Suprapubic skin (tissue), 4 donors: ENCODE measurements around the gene SRSF11. TPM values are rescaled to one million over a fixed set of nuclear protein-coding genes. Genes with fewer than 3 reads are reported as not detected.
A peak's percentile ranks its signal among the peaks of the same experiment; 100 is the strongest.

Source experiments
- DNase-seq, 2 donors: peaks; one replicate each; pipeline ENCODE4 v3.0.0-alpha.2; 2019; ENCODE audit warnings: low spot score in 2 of 2
- H3K27ac ChIP-seq: fragments of 200-600 bp; sonication (generic); one replicate; pipeline ENCODE4 v1.5.1; 2019
- H3K27me3 ChIP-seq: fragments of 200-600 bp; sonication (generic); one replicate; pipeline ENCODE4 v1.5.1; 2019
- H3K36me3 ChIP-seq: fragments of 200-600 bp; sonication (generic); one replicate; pipeline ENCODE4 v1.5.1; 2019
- H3K4me1 ChIP-seq: fragments of 200-600 bp; sonication (generic); one replicate; pipeline ENCODE4 v1.5.1; 2019
- H3K4me3 ChIP-seq: fragments of 200-600 bp; sonication (generic); one replicate; pipeline ENCODE4 v1.5.1; 2019; ENCODE audit warnings: mild to moderate bottlenecking
- H3K9me3 ChIP-seq: fragments of 200-600 bp; sonication (generic); one replicate; pipeline ENCODE4 v1.5.1; 2019
- EP300 ChIP-seq: sonication (generic); formaldehyde crosslinking; IDR thresholded peaks from one replicate; pipeline ENCODE4 v1.6.1; 2017; ENCODE audit warnings: antibody characterized with exemption
- POLR2A ChIP-seq, 2 donors: fragments of 450-650 bp; IDR thresholded peaks; one replicate each; pipeline ENCODE4 v1.6.1; 2017; ENCODE audit warnings: antibody characterized with exemption in 2 of 2, mild to moderate bottlenecking in 2 of 2, moderate library complexity in 2 of 2
- POLR2AphosphoS5 ChIP-seq, 3 donors: sonication (generic); formaldehyde crosslinking; IDR thresholded peaks; one replicate each; pipeline ENCODE4 v1.6.1; 2017; ENCODE audit warnings: antibody characterized with exemption in 3 of 3
- WGBS: methylation state at CpG from one replicate; pipeline ENCODE4 v1.1.5; 2018; 5-methylcytosine and 5-hydroxymethylcytosine counted together
- total RNA-seq, 4 donors: library from RNA; depleted of rRNA; stranded (reverse); fragments of >200 nt; gene quantifications; one replicate each; pipeline ENCODE4 v1.1.0, GENCODE V29; 2016
- TF ChIP-seq, protein P1 (sequence below), 2 donors: fragments of 200-600 bp in 1 of 2; fragments of 450-650 bp in 1 of 2; sonication (generic) in 1 of 2; IDR thresholded peaks; one replicate each; pipeline ENCODE4 v1.5.1; 2016 to 2019; ENCODE audit warnings: antibody characterized with exemption in 2 of 2, mild to moderate bottlenecking in 1 of 2, moderate library complexity in 1 of 2

SRSF11 gene
- total RNA-seq, 4 donors from 2014 or later, result 104 to 419 (median 110) TPM

DNA sequence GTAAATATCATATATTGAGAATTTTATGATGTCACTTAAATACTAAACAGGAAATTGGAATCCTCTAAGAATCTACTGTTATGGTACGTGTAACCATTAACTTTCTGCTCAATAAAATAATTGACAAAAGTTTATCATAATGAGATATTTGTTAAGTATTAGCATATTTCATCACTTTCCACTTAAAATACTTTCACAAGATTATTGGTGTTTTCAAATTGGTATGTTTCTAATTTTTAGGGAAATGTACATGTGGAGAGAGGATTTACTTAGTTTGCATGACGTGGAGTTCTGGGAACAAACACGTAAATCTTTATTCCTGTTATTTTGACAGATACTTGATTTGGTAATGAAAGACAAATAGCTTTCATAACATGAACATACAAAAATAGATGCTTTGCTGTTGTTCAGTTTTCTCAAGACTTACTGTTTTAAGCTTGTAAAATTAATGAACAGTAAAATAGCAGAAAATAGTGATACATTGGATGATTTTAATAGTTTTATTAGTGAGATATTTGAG, 1.6 kb downstream of the SRSF11 start:
- peak overlapping the region; percentile 97 for H3K27ac ChIP-seq
- H3K9me3 ChIP-seq, result no peaks in the 10 kb centered on the region
- WGBS, result 24% methylated on average over 3 of the region's 3 CpGs
- H3K4me3 ChIP-seq, result peak overlapping the region; percentile 66
- H3K27me3 ChIP-seq, result no peaks in the 10 kb centered on the region
- TF ChIP-seq POLR2AphosphoS5 (IDR thresholded peaks at IDR 0.05) (no peak), EP300 (no peak), POLR2A (IDR thresholded peaks at IDR 0.05) (no peak)
- TF ChIP-seq, protein P1, sequence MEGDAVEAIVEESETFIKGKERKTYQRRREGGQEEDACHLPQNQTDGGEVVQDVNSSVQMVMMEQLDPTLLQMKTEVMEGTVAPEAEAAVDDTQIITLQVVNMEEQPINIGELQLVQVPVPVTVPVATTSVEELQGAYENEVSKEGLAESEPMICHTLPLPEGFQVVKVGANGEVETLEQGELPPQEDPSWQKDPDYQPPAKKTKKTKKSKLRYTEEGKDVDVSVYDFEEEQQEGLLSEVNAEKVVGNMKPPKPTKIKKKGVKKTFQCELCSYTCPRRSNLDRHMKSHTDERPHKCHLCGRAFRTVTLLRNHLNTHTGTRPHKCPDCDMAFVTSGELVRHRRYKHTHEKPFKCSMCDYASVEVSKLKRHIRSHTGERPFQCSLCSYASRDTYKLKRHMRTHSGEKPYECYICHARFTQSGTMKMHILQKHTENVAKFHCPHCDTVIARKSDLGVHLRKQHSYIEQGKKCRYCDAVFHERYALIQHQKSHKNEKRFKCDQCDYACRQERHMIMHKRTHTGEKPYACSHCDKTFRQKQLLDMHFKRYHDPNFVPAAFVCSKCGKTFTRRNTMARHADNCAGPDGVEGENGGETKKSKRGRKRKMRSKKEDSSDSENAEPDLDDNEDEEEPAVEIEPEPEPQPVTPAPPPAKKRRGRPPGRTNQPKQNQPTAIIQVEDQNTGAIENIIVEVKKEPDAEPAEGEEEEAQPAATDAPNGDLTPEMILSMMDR (IDR thresholded peaks at IDR 0.05), result no peak
- H3K4me1 ChIP-seq, result peaks cover 53% of the 10 kb centered on the region
- peaks cover 7% of the 10 kb centered on the region for H3K36me3 ChIP-seq
- no peak for DNase-seq

DNA sequence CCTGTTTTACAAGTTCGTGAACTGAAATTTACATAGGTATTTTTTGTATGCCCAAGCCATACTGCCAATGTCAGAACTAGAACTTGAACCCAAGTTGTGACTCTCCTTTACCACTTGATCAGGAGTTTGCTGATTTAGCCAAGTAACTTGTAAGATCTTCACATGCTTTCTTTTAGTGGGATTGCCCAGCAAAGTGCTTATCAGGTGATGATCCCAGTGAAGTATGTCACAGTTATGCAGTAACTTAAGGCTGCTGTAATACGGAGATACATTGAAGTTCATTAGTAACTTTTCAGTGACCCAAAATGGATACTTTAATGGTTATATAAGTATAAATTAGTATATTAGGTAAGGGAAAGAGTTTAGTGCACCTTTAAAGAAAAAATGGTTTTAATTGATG, 3.8 kb downstream of the SRSF11 start:
- H3K9me3 ChIP-seq, result no peaks in the 10 kb centered on the region
- H3K4me1 ChIP-seq, result peaks cover 61% of the 10 kb centered on the region
- 81% methylated on average over 2 of the region's 2 CpGs for WGBS
- DNase-seq, result no peak
- peaks cover 23% of the 10 kb centered on the region for H3K36me3 ChIP-seq
- no peak overlapping the region for H3K4me3 ChIP-seq
- H3K27me3 ChIP-seq, result no peaks in the 10 kb centered on the region
- TF ChIP-seq POLR2AphosphoS5 (IDR thresholded peaks at IDR 0.05) (no peak), EP300 (no peak), POLR2A (IDR thresholded peaks at IDR 0.05) (no peak)
- TF ChIP-seq, protein P1 (IDR thresholded peaks at IDR 0.05), result no peak
- H3K27ac ChIP-seq, result no peak overlapping the region

DNA sequence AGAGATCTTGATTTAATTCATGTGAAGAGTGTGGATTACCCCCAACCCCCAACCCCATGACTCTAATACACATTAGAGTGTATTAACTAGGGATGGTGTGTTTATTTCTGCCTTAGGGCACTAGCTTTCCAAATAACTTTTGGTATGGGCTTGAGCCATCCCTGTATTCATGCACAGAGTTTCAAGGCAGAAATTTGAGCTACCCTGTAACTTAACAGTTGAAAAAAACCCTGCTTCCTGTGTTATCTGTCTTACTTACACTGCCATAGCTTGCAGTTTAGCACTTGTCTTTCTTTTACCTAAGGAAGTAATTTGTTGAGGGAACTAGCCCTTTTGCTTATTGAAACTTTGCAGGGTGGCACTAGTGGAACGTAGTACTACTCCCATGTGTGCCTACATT, 6.3 kb downstream of the SRSF11 start:
- Histone ChIP-seq H3K36me3 (peaks cover 48% of the 10 kb centered on the region), H3K4me3 (no peak overlapping the region), H3K4me1 (peaks cover 50% of the 10 kb centered on the region), H3K27ac (no peak overlapping the region), H3K9me3 (no peaks in the 10 kb centered on the region), H3K27me3 (no peaks in the 10 kb centered on the region)
- DNase-seq, result no peak
- TF ChIP-seq POLR2A (IDR thresholded peaks at IDR 0.05), result no peak
- TF ChIP-seq, protein P1 (IDR thresholded peaks at IDR 0.05), result no peak
- TF ChIP-seq POLR2AphosphoS5 (IDR thresholded peaks at IDR 0.05), result no peak
- TF ChIP-seq EP300, result no peak
- 32% methylated on average over 1 of the region's 1 CpG for WGBS

DNA sequence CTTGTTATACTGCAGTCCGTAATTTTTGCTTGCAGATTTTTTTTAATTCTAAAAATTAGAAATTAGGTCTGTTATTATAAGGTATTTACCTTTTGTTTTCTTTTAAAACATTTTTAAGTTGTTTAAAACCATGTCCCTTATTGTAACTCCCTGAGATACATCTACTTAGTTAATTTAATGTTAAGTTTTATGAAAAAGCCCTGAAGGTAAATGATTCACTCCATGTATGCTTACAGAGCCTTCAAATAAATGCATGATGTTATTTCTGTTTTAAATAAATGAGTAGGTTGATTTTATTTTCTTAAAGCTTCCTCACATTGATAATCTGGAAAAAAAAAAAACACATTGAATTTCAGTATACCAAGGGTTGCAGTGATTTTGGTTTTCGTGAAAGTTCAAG, 7.5 kb downstream of the SRSF11 start:
- H3K27ac ChIP-seq, result no peak overlapping the region
- DNase-seq, result no peak
- TF ChIP-seq POLR2AphosphoS5 (IDR thresholded peaks at IDR 0.05), result no peak
- TF ChIP-seq POLR2A (IDR thresholded peaks at IDR 0.05), result no peak
- TF ChIP-seq EP300, result no peak
- TF ChIP-seq, protein P1 (IDR thresholded peaks at IDR 0.05), result no peak
- H3K9me3 ChIP-seq, result no peaks in the 10 kb centered on the region
- no peaks in the 10 kb centered on the region for H3K27me3 ChIP-seq
- H3K4me1 ChIP-seq, result peaks cover 38% of the 10 kb centered on the region
- no peak overlapping the region for H3K4me3 ChIP-seq
- WGBS, result 66% methylated on average over 2 of the region's 2 CpGs
- H3K36me3 ChIP-seq, result peaks cover 58% of the 10 kb centered on the region

DNA sequence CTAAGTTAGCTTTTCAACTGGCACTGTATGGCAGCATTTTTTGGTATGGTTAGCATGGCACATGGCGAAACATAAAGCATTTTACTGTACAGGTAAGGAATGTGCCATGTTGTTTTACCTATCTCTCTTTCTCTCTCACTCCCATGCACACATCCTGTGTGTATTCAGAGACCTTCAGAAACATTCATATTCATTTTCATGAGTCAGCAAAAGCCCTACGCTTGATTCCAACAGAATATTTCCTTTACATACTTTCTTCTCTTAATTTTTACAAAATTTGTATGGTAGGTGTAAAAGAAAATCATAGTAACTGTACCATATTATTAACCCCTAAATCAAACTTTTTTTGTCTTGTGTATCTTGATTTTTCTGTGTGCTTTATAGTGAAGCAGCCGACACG, 10.3 kb downstream of the SRSF11 start:
- Histone ChIP-seq H3K9me3 (no peaks in the 10 kb centered on the region), H3K27ac (no peak overlapping the region), H3K4me1 (peaks cover 26% of the 10 kb centered on the region), H3K36me3 (peaks cover 82% of the 10 kb centered on the region), H3K4me3 (no peak overlapping the region), H3K27me3 (no peaks in the 10 kb centered on the region)
- 98% methylated on average over 4 of the region's 4 CpGs for WGBS
- no peak for DNase-seq
- no peak for TF ChIP-seq POLR2AphosphoS5 (IDR thresholded peaks at IDR 0.05)
- TF ChIP-seq, protein P1 (IDR thresholded peaks at IDR 0.05), result no peak
- TF ChIP-seq EP300, result no peak
- no peak for TF ChIP-seq POLR2A (IDR thresholded peaks at IDR 0.05)
